HG02759 (cell line): ENCODE data around the gene SNAPC1.

ENCODE experiments used
- ATAC-seq: cut with Tn5 transposase; IDR thresholded peaks from one replicate; pipeline ENCODE4 v1.9.1; 2021; ENCODE audit warnings: mild to moderate bottlenecking, moderate library complexity; ENCODE audit not compliant: unreplicated experiment

Gene SNAPC1

GRCh38 chr14:61811882-61812346 is 49.7 kb downstream of the SNAPC1 start:
- no peak for ATAC-seq

GRCh38 chr14:61812347-61813095 is 50.3 kb downstream of the SNAPC1 start, which contains the start of gene SYT16:
Gene SYT16 (plus strand): TSS chr14:61812703.
- no peak for ATAC-seq

GRCh38 chr14:61813096-61813606 is 50.9 kb downstream of the SNAPC1 start:
- ATAC-seq: no peak

- no peak for ATAC-seq
These were observed 60.2 kb downstream of the SNAPC1 start for GRCh38 chr14:61822458-61822857.

GRCh38 chr14:61832783-61833182 is 70.6 kb downstream of the SNAPC1 start:
- no peak for ATAC-seq

- ATAC-seq: no peak
These were observed 74.0 kb downstream of the SNAPC1 start for GRCh38 chr14:61836184-61836583.

GRCh38 chr14:61836807-61837206 is 74.6 kb downstream of the SNAPC1 start:
- ATAC-seq: no peak

GRCh38 chr14:61837336-61838229 is 75.4 kb downstream of the SNAPC1 start:
- peak; percentile 97 for ATAC-seq

GRCh38 chr14:61838661-61839245 is 76.5 kb downstream of the SNAPC1 start:
- ATAC-seq: no peak

GRCh38 chr14:61839507-61839906 is 77.3 kb downstream of the SNAPC1 start:
- no peak for ATAC-seq

- no peak for ATAC-seq
These were observed 78.9 kb downstream of the SNAPC1 start for GRCh38 chr14:61841145-61841544.
